BE2C (cell line): ENCODE data around the gene CEP57.
"Not testable (repeated sequence)": the region's sequence is repeated elsewhere in the genome, so short reads cannot be mapped to it uniquely, and the experiment has no call there.

Source experiments
- DNase-seq: peaks from one replicate; pipeline ENCODE4 v3.0.0-alpha.2; 2020
- H3K27me3 ChIP-seq: fragments of 250-450 bp; sonication (Bioruptor Pico); 2 replicates; pipeline ENCODE4 v1.5.1; 2020; ENCODE audit warnings: mild to moderate bottlenecking
- H3K36me3 ChIP-seq: fragments of 250-450 bp; sonication (Bioruptor Pico); 2 replicates; pipeline ENCODE4 v1.5.1; 2020; ENCODE audit warnings: mild to moderate bottlenecking
- H3K4me1 ChIP-seq: fragments of 250-450 bp; sonication (Bioruptor Pico); 2 replicates; pipeline ENCODE4 v1.5.1; 2020
- H3K4me3 ChIP-seq: 2 replicates; pipeline ENCODE4 v1.5.1; 2011; ENCODE audit warnings: low read depth, low read length
- H3K9me3 ChIP-seq: fragments of 250-450 bp; sonication (Bioruptor Pico); 2 replicates; pipeline ENCODE4 v1.5.1; 2020
- TF ChIP-seq, protein P1 (sequence below): IDR thresholded peaks from 2 replicates; pipeline ENCODE4 v1.5.1; 2012; ENCODE audit warnings: mild to moderate bottlenecking, low read depth, low read length

CEP57 gene

DNA sequence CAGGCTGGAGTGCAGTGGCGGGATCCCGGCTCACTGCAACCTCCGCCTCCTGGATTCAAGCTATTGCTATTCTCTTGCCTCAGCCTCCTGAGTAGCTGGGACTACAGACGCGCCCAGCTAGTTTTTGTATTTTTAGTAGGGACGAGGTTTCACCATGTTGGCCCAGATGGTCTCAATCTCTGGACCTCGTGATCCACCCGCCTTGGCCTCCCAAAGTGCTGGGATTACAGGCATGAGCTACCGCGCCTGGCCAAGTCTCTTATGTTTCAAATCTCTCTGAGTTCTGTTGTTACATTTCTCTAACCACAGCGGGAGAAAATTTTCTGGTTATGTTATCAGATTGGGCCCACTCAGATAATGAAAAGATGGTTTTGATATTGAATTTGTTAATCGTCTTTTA is 10.1 kb downstream of the CEP57 start:
- H3K9me3 ChIP-seq: no peaks in the 10 kb centered on the region
- H3K27me3 ChIP-seq: no peaks in the 10 kb centered on the region
- no peak overlapping the region for H3K4me3 ChIP-seq
- DNase-seq: no peak
- H3K36me3 ChIP-seq: peaks cover 16% of the 10 kb centered on the region
- no peaks in the 10 kb centered on the region for H3K4me1 ChIP-seq
- TF ChIP-seq, protein P1, sequence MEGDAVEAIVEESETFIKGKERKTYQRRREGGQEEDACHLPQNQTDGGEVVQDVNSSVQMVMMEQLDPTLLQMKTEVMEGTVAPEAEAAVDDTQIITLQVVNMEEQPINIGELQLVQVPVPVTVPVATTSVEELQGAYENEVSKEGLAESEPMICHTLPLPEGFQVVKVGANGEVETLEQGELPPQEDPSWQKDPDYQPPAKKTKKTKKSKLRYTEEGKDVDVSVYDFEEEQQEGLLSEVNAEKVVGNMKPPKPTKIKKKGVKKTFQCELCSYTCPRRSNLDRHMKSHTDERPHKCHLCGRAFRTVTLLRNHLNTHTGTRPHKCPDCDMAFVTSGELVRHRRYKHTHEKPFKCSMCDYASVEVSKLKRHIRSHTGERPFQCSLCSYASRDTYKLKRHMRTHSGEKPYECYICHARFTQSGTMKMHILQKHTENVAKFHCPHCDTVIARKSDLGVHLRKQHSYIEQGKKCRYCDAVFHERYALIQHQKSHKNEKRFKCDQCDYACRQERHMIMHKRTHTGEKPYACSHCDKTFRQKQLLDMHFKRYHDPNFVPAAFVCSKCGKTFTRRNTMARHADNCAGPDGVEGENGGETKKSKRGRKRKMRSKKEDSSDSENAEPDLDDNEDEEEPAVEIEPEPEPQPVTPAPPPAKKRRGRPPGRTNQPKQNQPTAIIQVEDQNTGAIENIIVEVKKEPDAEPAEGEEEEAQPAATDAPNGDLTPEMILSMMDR: no peak

DNA sequence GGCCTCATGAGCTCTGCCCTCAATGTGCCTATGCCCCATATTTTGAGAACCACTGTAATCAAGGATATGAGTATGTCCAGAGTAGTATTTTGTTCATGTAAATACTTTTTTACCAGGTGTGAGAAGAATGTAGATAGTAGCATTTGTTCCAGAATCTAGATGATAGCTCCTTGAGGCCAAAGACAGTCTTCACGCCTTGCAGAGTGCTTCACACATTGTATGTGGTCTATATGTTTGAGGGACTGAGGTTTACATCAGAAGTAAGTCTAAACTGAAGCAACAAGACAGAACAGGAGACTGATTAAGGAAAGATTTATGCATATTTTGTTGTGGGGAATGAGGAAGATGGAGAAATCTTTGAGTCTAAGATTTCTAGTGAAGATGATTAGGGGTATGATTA is 12.5 kb downstream of the CEP57 start:
- DNase-seq: no peak
- H3K4me1 ChIP-seq: no peaks in the 10 kb centered on the region
- H3K36me3 ChIP-seq: peaks cover 32% of the 10 kb centered on the region

DNA sequence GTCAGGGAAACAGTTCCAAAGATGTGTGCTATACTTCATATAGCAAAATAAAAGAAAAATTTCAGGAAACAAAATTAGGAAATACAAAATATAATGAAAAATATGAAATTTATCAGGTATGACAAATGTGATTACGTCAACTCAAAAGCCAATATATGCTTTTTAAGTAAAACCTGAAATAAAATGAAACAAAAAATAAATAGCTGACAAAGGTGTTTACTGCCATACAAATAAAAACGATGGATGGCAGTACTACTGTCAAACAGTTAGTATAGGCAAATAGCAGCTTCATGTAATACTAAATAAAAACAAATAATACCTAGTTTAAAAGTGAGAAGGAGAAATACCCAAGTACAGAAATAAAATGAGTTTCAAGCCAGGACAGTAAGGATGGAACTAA is 13.7 kb downstream of the CEP57 start:
- Histone ChIP-seq H3K36me3 (peaks cover 32% of the 10 kb centered on the region), H3K9me3 (no peaks in the 10 kb centered on the region; the same call in 1 of the 2 replicates), H3K4me3 (no peak overlapping the region), H3K4me1 (no peaks in the 10 kb centered on the region), H3K27me3 (no peaks in the 10 kb centered on the region)
- TF ChIP-seq, protein P1: no peak
- no peak for DNase-seq

More for the DNA sequence above, 12.5 kb downstream of the CEP57 start:
- Histone ChIP-seq H3K9me3 (no peaks in the 10 kb centered on the region; the same call in 1 of the 2 replicates), H3K4me3 (no peak overlapping the region), H3K27me3 (no peaks in the 10 kb centered on the region)
- TF ChIP-seq, protein P1: no peak

DNA sequence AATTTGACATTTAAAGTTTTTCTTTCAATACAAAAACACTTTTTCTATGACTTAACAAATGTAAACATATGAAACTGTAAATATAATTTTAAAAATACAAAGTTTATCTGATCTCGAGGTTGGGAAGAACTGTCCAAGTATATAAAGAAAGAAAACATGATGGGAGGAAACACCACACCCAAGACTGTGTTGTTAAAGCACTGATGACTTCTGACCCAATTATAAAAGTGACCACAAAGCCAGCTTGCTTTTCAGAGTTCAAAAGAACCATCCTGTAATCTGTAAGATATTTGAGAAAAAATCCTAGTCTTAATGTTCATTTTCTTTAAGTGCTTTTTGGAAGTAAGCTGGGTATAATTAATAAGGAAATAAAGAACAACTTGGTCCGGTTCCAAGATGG is 15.6 kb downstream of the CEP57 start:
- H3K27me3 ChIP-seq: no peaks in the 10 kb centered on the region
- H3K4me3 ChIP-seq: no peak overlapping the region
- DNase-seq: no peak
- H3K9me3 ChIP-seq: no peaks in the 10 kb centered on the region; the same call in 1 of the 2 replicates
- no peaks in the 10 kb centered on the region for H3K4me1 ChIP-seq
- TF ChIP-seq, protein P1: no peak
- peaks cover 25% of the 10 kb centered on the region for H3K36me3 ChIP-seq

DNA sequence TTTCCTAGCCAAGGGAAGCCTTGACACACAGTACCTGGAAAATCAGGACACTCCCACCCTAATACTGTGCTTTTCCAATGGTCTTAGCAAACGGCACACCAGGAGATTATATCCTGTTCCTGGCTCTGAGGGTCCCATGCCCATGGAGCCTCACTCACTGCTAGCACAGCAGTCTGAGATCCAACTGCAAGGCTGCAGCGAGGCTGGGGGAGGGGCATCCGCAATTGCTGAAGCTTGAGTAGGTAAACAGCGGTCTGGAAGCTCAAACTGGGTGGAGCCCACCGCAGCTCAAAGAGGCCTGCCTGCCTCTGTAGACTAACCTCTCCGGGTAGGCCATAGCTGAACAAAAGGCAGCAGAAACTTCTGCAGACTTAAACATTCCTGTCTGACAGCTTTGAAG is 16.2 kb downstream of the CEP57 start:
- not testable (repeated sequence) for H3K4me3 ChIP-seq, DNase-seq, H3K4me1 ChIP-seq, H3K27me3 ChIP-seq, H3K9me3 ChIP-seq
- peaks cover 25% of the 10 kb centered on the region for H3K36me3 ChIP-seq

DNA sequence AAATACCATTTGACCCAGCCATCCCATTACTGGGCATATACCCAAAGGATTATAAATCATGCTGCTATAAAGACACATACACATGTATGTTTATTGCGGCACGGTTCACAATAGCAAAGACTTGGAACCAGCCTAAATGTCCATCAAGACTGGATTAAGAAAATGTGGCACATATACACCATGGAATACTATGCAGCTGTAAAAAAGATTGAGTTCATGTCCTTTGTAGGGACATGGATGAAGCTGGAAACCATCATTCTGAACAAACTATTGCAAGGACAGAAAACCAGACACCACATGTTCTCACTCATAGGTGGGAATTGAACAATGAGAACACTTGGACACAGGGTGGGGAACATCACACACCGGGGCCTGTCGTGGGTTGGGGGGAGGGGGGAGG is 20.8 kb downstream of the CEP57 start:
- not testable (repeated sequence) for DNase-seq, H3K4me1 ChIP-seq, H3K27me3 ChIP-seq, H3K4me3 ChIP-seq, H3K9me3 ChIP-seq
- H3K36me3 ChIP-seq: peaks cover 31% of the 10 kb centered on the region

DNA sequence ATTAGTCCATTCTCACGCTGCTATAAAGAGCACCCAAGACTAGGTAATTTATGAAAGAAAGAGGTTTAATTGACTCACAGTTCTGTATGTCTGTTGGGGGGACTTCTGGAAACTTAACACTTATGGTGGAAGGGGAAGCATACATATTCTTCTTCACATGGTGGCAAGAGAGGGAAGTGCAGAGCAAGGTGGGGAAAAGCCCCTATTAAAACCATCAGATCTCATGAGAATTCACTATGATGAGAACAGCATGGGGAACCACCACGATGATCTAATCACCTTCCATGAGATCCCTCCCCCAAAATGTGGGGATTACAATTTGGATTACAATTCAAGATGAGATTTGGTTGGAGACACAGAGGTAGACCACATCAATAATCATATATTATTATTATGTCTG is 25.7 kb downstream of the CEP57 start:
- Histone ChIP-seq H3K36me3 (peaks cover 31% of the 10 kb centered on the region), H3K27me3 (no peaks in the 10 kb centered on the region), H3K9me3 (no peaks in the 10 kb centered on the region), H3K4me1 (no peaks in the 10 kb centered on the region), H3K4me3 (no peak overlapping the region)
- TF ChIP-seq, protein P1: no peak
- DNase-seq: no peak
